Hepatocyte (in vitro differentiated cells): ENCODE measurements around the gene PDP2.

Experiments
- CTCF ChIP-seq: fragments of 200-600 bp; sonication (generic); IDR thresholded peaks from 2 replicates; pipeline ENCODE4 v1.5.1; 2016; ENCODE audit warnings: antibody characterized with exemption, mild to moderate bottlenecking; ENCODE audit not compliant: poor library complexity
- EZH2 ChIP-seq: fragments of 200-600 bp; sonication (generic); IDR thresholded peaks from 2 replicates; pipeline ENCODE4 v1.6.1; 2016; ENCODE audit warnings: antibody characterized with exemption, mild to moderate bottlenecking, borderline replicate concordance
- EZH2phosphoT487 ChIP-seq: fragments of 200-600 bp; sonication (generic); IDR thresholded peaks from one replicate; pipeline ENCODE4 v1.6.1; 2018; ENCODE audit warnings: antibody characterized with exemption, mild to moderate bottlenecking, low read depth, moderate library complexity; ENCODE audit not compliant: unreplicated experiment, severe bottlenecking

- no peak for TF ChIP-seq CTCF
- TF ChIP-seq EZH2, result no peak
- TF ChIP-seq EZH2phosphoT487, result no peak
These were observed 28.6 kb downstream of the PDP2 start for GRCh38 chr16:66908762-66909559.
